ENCODE results near the gene ZFP1. TPM values are rescaled to one million over a fixed set of nuclear protein-coding genes. Genes with fewer than 3 reads are reported as not detected.

The ZFP1 gene
- 9.0 to 12.7 TPM (median 10.8 TPM) in 5 replicates for total RNA-seq (2022; extraction: Qiagen RNA extraction; ENCODE audit: low read depth)

GRCh38 chr16:75148311-75149195 lies at the start of gene ZFP1:
TSS of gene ZFP1 (plus strand) at chr16:75148524. CDS start at chr16:75152952, 4,428 bp downstream.

GRCh38 chr16:75116081-75116910 lies 32.0 kb upstream of the ZFP1 start, which contains the start of gene LDHD:
TSS of gene LDHD (minus strand) at chr16:75116780. CDS start at chr16:75116720, 60 bp downstream.

GRCh38 chr16:75206749-75207451 lies 58.6 kb downstream of the ZFP1 start, which contains the start of gene CTRB2:
TSS of gene CTRB2 (minus strand) at chr16:75207161. CDS start at chr16:75207141, 20 bp downstream.

GRCh38 chr16:75218256-75219076 lies 70.1 kb downstream of the ZFP1 start, which contains the start of gene CTRB1:
TSS of gene CTRB1 (plus strand) at chr16:75218988. CDS start at chr16:75219008, 20 bp downstream.

Other genes starting within 250 kb of the ZFP1 start
- gene WDR59, start 163.4 kb upstream of the ZFP1 start, total RNA-seq (2022; extraction: Qiagen RNA extraction; ENCODE audit: low read depth) = 23.4 to 34.2 TPM (median 31.0 TPM) in 5 replicates
- 19.0 to 26.4 TPM (median 24.8 TPM) in 5 replicates for gene ZNRF1, start 149.5 kb upstream of the ZFP1 start, total RNA-seq (2022; extraction: Qiagen RNA extraction; ENCODE audit: low read depth)
- 0.34 to 1.4 TPM (median 0.86 TPM) in 5 replicates for gene LDHD, start 31.7 kb upstream of the ZFP1 start, total RNA-seq (2022; extraction: Qiagen RNA extraction; ENCODE audit: low read depth)
- gene CTRB2, start 58.6 kb downstream of the ZFP1 start, total RNA-seq (2022; extraction: Qiagen RNA extraction; ENCODE audit: low read depth) = not detected in 5 replicates
- gene CTRB1, start 70.5 kb downstream of the ZFP1 start, total RNA-seq (2022; extraction: Qiagen RNA extraction; ENCODE audit: low read depth) = not detected in 5 replicates
- 48.1 to 121 TPM (median 108 TPM) in 5 replicates for gene BCAR1, start 103.1 kb downstream of the ZFP1 start, total RNA-seq (2022; extraction: Qiagen RNA extraction; ENCODE audit: low read depth)

All from A549 treated with ZK216348 at 1 μM for 4 hours (cell line).